ENCODE data around the gene POLD4. TPM values are rescaled to one million over a fixed set of nuclear protein-coding genes. Genes with fewer than 3 reads are reported as not detected.

The POLD4 gene
- total RNA-seq, 1 experiment from 2014 or later, result 138 TPM

GRCh38 chr11:67389477-67389876 lies 36.1 kb upstream of the POLD4 start:
- DNase-seq (ENCODE audit: low spot score), result peak; percentile 82

DNA sequence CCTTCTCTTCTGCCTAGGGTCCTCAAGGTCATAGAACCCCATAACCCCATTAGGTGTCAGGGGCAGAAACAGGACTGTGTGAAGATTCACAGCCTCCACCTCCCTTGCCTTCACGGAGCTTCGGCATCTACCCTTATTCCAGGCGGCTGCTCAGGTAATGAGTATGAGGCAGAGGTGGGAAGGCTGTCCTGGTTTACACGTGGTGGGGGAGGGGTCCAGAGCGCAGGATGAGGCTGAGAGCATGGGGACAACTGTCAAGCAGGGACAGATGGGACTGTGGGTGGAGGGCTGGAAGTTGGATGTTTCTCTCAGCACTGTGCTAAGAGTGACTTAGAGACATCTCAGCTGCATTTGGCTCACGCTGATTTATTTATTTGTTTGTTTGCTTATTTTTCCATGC lies 34.2 kb upstream of the POLD4 start:
- no peak for DNase-seq (ENCODE audit: low spot score)

DNA sequence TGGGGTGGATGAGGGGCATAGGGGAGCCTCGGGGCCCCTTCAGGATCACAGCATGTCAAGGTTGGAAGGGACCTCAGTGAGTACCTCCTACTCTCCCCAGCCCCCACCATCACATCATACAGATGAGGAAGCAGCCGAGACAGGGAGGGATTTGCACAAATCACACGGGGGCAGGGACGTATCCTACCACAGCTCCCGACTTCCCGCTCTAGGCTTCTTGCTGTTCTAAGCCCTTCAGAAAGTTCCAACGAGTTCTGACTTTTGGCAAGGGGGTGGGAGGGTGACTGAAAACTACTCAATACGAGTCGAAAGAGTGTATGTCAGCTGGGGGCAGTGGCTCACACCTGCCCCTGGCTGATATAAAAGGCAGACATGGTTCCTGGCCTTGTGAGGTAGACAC lies 33.7 kb upstream of the POLD4 start:
- DNase-seq (ENCODE audit: low spot score), result no peak

- no peak for DNase-seq (ENCODE audit: low spot score)
Measured at GRCh38 chr11:67384851-67385366, 31.6 kb upstream of the POLD4 start.

DNA sequence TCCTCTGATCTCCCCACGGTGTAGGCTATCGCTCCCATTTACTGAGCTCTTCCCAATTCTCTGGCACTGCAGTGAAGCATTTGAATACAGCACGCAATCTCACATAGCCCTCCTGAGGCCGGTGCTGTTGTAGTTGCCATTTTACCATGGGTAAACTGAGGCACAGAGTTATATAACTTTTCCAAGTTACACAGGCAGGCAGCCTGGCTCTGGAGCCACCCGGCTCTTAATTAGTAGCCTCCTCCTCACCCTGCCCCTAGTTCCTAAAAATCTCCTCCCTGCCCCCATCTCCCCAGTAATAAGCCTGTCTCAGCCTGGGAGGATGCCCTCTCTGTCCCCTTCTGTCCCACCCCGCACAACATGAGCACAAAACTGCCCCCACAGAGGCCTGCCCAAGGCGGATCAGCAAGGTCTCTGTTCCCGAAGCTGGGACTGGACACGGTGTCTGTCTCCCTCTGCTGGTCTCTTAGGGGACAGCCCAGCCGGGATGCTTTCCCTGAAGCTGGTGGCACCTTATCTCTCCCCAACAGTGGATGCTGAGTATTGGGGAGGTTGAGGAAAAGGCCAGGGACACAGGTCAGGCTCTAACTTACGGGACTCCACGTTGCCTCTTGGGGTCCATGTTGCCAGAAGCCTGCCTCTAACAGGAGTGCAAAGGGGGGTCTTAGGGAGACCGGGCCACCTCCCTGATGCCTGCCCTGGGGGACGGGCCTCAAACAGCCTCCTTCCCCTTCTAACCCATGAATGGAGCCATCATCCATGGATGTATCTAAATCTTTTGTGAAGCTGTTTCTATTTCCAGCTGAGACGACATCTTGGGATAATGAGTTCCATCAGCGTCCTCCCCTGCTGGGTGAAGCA lies 29.2 kb upstream of the POLD4 start:
- DNase-seq (ENCODE audit: low spot score), result peak; percentile 97

GRCh38 chr11:67381244-67381972 lies 28.1 kb upstream of the POLD4 start:
- DNase-seq (ENCODE audit: low spot score), result no peak

DNA sequence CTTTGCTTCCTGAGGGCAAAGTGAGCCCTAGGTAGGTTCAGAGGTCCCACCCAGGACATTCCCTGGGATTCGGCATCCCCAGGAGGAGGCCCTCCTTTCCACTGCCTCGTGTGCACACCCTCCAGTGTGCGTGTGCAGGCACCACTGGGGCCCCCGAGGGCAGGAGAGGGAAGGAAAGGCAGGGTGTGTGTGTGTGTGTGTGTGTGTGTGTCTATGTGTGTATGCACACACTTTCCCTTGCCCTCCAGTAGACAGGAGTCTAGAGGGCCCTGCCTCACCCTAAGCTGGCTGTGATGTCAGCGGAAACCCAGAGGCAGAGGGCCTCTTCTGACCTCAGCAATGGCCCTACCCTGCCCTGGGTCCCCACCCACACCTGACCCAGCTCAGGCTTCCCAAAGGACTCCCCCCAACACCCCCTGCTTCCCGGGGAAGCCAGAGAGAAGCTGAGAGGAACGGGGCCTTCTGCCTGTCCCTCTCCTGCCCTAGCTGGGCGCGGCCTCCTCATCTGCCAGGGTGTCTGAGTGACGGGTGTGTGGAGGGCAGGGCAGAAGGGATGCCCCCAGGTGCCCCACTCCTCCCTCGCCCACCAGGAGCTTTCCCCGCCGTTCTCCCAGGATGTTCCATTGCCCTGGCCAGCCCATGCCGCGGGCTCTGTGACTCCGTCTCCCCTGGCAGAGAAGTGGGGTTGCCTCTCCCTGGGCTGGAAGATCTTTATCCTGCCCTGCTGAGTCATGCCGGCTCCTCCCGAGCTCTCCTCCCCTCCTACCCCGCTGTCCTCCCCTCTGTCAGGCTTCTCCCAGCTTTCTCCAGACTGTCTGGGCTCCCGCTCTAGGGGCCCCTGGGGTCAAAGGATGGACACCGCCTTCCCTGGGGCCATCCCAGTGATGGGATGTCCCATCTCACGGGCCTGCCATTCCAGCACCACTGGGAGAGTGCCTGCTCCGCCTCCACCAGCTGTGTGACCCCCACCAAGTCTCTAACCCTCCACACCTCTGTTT lies 26.0 kb upstream of the POLD4 start:
- DNase-seq (ENCODE audit: low spot score), result peak; percentile 79

DNA sequence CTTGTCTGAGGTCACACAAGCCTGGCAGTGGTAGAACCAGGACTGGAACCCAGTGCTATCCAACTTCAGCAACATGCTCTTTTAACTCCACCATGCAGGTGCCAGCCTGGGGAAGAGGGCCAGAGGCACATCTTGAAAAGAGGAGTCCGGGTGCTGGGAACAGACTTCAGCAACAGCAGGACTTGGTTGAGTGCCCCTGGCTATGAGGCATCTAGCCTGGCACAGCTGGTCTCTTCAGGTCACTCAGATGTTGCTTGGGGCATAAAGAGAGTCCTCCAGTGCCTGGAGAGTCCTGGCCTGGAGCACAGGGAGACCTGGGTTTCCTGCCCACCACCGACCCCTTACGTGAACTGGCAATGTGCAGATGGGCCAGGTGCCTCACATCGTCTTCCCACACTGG lies 25.2 kb upstream of the POLD4 start:
- DNase-seq (ENCODE audit: low spot score), result no peak

GRCh38 chr11:67376873-67377808 lies 23.8 kb upstream of the POLD4 start:
- DNase-seq (ENCODE audit: low spot score), result peak; percentile 84

DNA sequence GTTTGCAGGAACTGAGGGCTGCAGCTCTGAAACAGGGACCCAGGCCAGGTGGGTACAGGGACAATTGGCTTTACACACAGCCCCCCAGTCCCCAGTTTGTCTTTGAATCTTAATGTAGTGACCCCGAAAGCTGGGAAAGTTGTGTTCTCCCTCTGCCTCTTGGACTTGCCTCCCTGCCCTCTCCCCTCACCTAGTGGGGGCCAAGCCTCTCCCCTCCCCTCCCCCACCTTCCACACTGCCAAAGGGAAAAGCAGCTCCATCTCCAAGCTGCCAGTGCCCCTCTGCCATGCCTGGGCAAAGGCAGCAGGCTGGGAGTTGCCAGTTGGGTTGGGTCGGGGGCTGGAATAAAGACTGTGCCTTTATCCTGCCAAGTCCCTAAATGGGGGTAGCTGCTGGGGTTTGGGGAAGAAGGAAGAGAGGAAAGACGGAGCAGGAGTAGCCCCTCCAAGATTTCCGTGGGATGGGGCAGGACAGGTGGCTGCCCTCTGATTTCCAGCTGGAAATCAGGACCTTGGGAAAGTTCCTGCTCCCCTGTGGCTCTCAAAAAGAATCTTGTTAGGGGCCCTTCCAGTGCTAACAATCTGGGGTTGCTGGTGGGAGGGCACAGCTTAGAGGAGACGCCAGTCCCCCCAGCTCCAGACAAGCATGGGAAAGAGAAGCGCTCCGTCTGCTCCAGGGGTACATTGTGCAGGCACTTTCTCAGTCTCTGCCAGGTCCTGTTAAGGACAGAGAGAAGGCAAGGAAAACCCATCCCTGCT lies 22.9 kb upstream of the POLD4 start:
- DNase-seq (ENCODE audit: low spot score), result no peak

DNA sequence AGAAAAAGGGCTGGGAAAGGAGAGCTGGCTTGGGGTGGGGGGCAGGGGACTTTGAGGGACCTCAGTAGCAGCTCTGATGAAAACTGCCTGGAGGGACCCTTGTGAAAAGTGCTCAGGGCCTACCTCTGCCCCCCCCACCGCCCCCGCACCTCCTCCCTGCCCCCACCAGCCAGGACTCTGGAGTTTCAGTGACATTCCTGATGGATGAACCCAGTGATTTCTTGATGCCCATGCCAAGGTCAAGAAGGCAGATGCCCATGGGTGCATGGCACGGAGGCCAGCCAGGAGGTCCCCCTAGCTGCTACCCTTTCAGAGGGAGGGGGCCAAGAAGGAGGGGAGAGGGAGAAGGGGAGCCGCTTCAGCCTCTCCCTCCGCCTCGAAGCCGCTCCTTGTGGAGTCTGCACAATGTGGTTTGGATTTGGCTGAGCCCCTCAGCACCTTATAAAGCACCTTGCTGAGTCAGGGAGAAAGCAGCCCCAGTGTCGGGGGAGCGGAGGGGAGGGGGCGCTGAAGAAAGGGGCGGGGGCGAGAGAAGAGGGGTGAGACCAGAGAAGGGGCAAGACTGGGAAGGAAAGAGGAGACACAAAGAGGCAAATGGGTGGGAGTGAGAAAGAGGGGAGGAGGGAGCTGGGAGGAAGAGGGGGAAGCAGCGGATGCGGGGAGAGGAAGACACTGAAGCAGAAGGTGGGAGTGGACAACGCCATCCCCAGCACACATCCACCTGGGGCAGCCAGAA lies 22.1 kb upstream of the POLD4 start:
- DNase-seq (ENCODE audit: low spot score), result peak; percentile 33

DNA sequence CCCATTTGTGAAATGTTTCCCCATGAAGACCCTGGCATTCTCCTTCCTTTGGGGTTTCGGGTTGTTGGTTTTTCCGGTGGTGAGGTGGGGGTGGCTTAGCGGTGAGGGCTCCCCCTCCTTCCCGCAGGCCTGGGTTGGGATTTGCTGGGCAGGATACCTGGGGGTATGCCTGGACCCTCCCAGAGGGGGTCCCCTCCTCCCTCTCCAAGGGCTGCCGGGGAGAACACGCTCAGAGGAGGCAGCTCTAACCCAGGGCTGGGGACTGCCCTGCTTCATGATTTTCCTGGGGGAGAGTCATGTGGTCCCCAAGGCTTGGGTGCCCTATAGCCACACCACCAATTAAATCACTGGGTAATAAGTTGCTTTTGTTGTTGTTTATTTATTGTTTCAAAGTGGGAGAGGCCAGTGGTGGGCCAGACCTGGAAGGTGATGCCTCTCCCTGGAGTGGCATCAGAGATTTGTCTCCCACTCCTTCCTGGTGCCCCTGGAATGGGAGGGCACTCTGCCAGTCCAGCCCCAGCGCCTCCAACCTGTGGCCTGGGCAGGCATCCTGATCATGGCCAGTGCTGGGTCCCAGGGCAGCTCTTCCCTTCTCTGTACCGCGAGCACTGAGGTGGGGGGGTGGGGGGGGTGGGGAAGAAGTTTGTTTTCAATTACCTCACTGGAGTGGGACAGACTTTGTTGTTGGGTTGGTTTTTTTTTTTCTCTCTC lies 21.4 kb upstream of the POLD4 start:
- peak; percentile 75 for DNase-seq (ENCODE audit: low spot score)

DNA sequence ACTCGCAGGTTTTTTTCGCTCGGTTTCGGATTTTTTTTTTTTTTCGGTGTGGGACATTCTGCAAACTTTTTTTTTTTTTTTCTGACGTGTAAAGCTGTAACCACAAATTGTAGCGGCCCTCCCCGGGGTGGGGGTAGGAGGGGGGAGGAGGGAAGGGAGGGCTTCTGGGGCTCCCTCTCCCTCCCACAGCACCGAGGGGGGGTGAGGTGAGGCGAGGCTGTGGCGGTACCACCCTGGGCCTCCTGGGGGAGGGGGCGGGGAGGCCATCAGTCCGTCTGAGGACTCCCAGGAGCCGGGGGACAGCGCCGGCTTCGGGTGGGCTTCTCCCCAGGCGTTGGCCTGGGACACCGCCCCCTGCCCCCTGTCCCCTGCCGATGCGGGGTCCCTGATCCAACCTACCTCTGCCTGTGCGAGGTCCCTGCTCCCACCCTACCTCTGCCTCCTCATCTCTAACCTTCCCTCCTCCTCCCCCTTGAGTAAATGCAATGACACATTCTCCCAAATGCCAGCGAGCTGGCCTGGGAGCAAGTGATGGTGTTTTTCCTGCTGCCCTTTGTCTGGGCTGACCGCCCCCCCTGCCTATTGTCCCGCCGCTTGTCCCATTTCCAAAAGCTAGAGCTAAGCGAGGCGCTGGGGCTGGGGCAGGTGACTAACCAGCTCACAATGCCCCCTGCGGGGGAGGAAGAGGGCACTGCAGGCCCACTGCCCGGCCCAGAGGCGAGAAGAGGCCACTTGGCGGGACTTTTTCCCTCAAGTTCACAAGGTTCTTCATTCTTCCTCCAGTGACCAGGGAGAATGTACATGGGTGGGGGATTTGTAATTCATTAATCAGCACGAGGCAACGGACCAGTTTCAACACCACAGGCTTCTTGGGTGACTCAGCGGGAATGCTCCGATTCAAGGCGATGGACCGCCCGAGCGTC lies 20.6 kb upstream of the POLD4 start:
- peak; percentile 97 for DNase-seq (ENCODE audit: low spot score)

DNA sequence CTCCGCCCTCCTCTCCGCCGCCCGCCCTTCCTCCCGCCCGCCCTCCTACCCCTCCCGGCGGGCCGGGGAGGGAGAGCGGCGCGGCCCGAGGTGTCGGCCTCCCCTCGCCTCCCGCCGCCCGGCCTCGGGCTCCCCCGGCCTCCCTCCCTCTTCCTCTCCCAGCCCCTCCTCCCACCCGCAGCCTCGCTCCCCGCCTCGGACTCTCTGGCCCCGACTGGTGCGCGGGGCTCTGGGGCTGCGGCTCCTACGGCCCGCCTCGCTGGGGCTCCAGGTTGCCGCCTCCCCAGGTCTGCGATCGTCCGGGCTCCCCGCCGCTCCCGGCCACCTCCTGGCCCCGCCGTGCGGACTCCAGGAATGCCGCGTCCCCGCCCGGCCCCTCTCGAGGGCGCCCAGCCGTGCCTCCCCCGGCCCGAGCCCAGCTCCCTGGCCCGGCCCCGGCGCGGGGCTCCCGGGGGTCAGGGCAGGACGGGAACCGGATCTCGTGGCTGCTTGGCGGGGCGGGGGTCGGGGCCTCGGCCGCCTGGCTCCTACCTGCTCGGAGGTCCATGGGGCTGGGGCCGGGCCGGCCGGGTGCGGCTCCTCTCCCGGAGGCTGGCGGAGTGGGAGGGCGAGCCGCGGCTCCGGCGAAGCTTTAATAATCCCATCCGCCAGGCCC lies 19.8 kb upstream of the POLD4 start, which contains the start of gene CLCF1:
TSS of gene CLCF1 (minus strand) at position 606 of the 655 bp plus-strand sequence. CDS start at position 547, 59 bp downstream.
- peak; percentile 80 for DNase-seq (ENCODE audit: low spot score)

DNA sequence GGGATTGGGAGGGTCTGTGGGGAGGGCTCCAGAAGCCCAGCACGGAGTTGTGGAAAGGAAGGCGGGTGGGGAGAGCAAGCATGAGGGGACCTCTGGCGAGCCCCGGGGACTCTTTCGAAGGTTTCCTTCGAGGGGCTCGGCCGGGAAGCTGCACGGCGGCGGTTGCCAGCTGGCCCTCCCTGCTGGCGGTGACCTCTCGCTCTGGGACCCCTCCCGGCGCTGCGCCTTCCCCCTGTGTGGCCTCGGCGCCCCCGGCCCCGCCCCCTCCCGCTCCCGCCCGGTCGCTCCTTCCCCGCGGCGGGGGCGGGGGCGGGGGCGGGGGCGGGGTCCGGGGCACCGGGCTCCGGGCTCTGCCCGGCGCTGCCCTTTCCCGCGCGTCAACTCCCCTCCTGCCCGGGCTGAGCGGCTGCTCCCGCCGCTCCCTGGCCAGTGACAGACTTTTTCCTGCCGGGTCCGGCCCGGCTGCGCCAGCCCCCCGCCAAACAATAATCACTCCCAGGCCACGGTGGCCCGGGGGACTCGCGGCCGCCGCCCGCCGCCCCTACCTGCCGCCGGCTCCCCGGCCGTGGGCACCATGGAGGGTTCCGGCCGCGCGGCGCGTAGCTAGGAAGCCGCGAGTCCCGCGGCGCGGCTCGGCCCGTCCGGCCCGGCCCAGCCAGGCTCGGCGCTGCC lies 19.1 kb upstream of the POLD4 start:
- peak; percentile 49 for DNase-seq (ENCODE audit: low spot score)

- no peak for DNase-seq (ENCODE audit: low spot score)
Measured at GRCh38 chr11:67371911-67372320, 18.6 kb upstream of the POLD4 start.
